GM21723 (cell line): ENCODE measurements around the gene LRRC30.

ENCODE experiments used
- ATAC-seq: cut with Tn5 transposase; IDR thresholded peaks from one replicate; pipeline ENCODE4 v1.9.1; 2021; ENCODE audit warnings: mild to moderate bottlenecking, moderate library complexity; ENCODE audit not compliant: unreplicated experiment

LRRC30 gene

DNA sequence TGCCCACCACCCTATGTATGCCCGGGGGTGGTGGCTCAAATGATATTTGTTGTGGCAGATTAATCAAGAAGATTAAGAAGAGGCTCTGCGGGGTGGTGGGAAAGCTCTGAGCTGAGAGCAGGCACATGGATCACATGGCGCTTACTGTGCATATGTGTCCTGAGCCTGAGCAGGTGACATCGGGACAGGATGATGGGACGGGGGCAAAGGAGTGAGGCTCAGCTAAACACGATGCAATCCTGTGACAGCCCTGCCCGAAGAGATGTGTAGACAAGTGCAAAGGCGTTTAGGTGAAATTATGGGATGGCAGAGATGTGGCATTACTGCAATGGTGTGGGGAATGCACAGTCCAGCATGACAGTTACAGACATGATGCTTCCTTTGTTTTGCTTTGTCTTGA is 6.0 kb downstream of the LRRC30 start:
- no peak for ATAC-seq

DNA sequence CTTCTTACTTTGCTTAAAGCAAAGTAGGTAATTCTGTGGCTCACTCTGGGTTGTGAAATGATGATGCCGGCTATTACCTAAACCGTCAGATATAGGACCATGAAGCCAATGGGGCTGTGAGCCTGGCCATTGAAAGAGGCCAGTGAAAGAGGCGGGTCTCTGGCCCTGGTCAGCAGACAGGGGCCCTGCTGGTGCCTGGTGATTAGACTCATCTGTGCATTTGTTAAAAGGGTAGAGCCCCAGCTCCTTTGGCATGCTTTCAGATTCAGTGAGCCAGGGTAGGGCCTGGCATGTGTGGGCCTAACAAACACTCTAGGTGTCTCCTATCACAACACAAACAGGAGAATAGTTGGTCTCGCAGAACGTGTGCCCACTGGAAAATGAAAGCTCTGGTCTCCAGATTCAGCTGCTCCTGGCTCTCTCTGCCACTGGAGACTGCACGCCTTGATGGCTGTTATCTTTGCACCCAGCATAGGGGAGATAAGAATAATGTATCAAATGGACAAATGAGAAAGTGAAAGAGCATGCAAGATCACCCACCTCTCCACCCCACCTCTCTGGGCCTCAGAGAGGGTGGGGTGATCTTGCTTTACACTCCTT is 6.9 kb downstream of the LRRC30 start:
- no peak for ATAC-seq

GRCh38 chr18:7242926-7243325 is 12.0 kb downstream of the LRRC30 start:
- ATAC-seq, result no peak

- ATAC-seq, result no peak
These were observed 18.0 kb downstream of the LRRC30 start for GRCh38 chr18:7248877-7249276.

DNA sequence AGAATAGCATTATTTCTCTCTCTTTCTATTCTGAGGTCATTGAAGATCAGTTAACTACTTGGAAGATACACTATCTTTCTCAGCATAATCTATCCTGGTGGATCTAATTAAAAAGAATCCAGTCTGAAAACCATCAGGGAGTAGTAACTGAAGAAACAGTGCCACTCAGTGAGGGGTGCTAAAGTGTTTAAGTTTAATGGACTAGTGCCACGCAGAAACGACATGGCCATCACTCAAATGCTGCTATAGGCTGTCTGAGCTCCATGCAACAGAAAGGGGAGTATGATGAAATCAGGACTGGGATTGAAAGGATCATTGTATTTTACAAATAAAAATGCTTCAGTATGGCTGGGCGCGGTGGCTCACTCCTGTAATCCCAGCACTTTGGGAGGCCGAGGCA is 23.3 kb downstream of the LRRC30 start:
- no peak for ATAC-seq

DNA sequence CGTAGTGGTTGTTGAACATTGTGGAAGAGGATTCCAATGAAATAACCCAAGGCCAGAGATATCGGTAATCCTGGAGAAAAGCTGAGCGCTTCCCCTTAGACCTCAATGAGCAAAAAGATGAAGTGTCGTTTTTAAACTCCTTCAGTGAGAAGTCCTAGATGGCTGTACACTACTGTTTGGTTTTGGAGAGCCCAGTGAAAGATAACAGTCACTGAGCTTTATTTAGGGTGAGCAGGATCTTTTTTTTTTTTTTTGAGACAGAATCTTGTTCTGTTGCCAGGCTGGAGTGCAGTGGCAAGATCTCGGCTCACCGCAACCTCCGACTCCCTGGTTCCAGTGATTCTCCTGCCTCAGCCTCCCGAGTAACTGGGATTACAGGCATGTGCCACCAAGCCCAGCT is 24.2 kb downstream of the LRRC30 start:
- no peak for ATAC-seq

- no peak for ATAC-seq
These were observed 24.8 kb downstream of the LRRC30 start for GRCh38 chr18:7255643-7256042.

DNA sequence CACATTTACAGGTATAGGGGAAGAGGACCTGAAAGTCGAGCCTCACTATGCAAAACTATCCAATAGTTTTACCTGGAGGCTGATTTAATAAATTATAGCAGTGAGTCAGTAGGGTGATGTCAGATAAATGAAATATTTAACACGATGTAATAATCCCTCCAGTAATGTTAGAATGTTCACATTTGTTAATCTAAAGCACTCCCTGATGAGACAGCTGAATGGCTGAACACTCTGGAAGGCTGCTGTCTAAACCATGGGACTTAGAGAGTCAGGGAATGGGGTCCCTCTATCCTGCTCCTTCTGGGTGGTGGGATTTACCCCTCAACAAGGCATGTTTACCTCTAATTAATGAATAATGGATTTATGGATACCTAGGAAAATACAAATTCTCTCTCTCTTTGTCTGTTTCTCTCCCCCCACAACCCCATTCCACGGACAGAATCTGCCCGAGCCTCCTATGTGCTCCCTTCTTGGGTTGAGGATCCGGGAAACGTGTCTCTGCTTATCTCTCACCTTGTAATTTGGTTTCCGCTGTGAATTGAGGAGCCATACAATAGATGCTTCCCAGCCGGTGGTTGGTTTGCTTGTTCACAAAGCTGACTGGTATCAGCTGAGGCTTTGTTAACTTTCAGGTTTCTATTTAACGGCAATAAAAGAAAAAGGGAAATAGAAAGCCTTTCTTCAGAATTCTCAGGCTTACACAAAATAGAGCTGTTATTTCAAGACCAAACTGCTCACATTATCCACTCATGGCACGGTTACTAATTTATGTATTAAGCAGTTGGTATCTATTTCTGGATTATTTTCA is 25.9 kb downstream of the LRRC30 start:
- no peak for ATAC-seq

DNA sequence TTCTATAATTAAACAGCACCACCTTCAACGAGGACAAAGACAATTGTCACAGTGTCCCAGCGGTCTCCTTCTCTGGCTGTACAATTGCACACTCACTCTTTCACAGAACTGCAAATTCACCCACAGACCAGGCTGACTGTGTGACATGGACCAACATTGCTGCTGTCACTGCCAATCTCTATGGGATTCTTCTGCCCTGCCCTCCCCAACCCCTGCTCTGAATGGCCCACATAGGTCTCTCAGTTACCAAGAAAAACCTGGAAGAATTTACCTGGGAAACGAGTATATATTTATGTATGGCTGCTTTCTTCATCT is 26.5 kb downstream of the LRRC30 start:
- ATAC-seq, result no peak

- no peak for ATAC-seq
These were observed 28.6 kb downstream of the LRRC30 start for GRCh38 chr18:7259475-7259874.

GRCh38 chr18:7261199-7261598 is 30.3 kb downstream of the LRRC30 start:
- ATAC-seq, result no peak

- ATAC-seq, result no peak
These were observed 37.1 kb downstream of the LRRC30 start for GRCh38 chr18:7267973-7268372.

- ATAC-seq, result no peak
These were observed 39.1 kb downstream of the LRRC30 start for GRCh38 chr18:7269942-7270341.

GRCh38 chr18:7272311-7273049 is 41.6 kb downstream of the LRRC30 start:
- no peak for ATAC-seq

GRCh38 chr18:7273301-7273921 is 42.5 kb downstream of the LRRC30 start:
- ATAC-seq, result no peak

GRCh38 chr18:7281579-7281978 is 50.7 kb downstream of the LRRC30 start:
- no peak for ATAC-seq
